ENCODE results near the gene PBX2.

PBX2 gene

DNA sequence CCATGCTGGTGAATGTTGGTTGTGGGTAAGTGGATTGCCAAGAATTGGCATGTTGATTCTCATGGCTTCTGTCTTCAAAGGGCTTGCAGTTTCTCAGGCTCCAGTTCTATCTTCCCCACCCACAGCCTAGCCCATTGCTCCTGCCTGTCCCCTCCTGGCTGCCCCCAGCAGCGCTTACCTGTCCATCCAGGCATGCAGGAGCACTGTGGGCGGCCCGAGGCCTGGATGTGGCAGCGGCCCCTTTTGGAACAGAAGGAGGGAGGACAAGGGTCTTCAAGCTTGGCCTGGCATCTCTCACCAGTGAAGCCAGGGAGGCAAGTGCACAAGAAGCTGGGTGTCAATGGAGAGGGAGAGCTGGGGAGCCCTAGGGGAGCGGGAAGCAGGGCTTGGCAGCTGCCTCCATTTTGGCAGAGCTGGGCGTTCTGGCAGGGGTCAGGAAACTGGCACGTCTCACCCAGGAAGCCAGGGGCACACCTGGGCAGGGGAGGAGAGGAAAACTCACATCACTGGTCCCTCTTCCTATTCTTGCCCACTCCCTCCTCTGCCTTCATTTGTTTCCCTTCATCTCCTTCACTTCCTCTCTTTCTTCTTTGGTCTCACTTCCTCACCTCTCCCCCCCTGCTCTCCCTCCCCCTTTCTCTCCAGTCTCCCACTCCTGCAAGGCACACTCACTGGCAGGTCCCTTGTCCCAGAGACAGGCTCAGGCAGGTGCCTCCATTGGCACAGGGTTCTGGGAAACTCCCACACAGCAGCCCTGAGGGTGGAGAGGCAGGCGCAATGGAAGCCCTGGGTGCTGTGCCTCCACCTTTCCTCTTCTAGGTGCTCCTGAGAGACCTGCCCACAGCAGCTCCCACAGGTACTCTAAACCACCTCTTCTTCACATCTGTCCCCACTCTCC lies 32.6 kb upstream of the PBX2 start:
- TF ChIP-seq, protein P1, sequence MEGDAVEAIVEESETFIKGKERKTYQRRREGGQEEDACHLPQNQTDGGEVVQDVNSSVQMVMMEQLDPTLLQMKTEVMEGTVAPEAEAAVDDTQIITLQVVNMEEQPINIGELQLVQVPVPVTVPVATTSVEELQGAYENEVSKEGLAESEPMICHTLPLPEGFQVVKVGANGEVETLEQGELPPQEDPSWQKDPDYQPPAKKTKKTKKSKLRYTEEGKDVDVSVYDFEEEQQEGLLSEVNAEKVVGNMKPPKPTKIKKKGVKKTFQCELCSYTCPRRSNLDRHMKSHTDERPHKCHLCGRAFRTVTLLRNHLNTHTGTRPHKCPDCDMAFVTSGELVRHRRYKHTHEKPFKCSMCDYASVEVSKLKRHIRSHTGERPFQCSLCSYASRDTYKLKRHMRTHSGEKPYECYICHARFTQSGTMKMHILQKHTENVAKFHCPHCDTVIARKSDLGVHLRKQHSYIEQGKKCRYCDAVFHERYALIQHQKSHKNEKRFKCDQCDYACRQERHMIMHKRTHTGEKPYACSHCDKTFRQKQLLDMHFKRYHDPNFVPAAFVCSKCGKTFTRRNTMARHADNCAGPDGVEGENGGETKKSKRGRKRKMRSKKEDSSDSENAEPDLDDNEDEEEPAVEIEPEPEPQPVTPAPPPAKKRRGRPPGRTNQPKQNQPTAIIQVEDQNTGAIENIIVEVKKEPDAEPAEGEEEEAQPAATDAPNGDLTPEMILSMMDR (IDR thresholded peaks at IDR 0.05; ENCODE audit: insufficient read depth, low read depth, low read length, missing control alignments): no peak
- H3K4me3 ChIP-seq (ENCODE audit: low read length): no peak overlapping the region
- peak; percentile 24 for DNase-seq (ENCODE audit: low read depth)

- no peak for DNase-seq (ENCODE audit: low read depth)
- TF ChIP-seq, protein P1 (IDR thresholded peaks at IDR 0.05; ENCODE audit: insufficient read depth, low read depth, low read length, missing control alignments): no peak
- no peak overlapping the region for H3K4me3 ChIP-seq (ENCODE audit: low read length)
Observed at GRCh38 chr6:32220021-32220420, 30.0 kb upstream of the PBX2 start.

DNA sequence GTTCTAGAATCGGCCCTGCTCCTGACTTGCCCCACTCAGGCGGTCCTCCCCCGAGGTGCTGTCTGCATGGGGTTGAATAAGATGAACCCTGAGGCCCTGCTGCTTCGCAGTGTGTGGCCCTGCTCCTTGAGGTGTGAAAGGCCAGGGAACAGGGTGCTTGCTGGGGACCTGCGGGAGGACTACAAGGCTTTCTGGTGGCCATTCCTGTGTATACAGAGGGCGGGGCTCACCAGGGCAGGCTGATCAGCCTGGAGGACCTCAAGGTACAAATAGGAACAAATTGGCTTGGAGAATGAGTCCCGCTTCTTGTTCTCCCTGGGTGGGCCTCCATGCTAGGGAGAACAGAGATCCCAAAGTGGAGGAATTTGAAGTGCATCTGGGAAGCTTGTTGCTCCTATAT lies 28.2 kb upstream of the PBX2 start:
- H3K4me3 ChIP-seq (ENCODE audit: low read length): no peak overlapping the region
- no peak for DNase-seq (ENCODE audit: low read depth)
- TF ChIP-seq, protein P1 (IDR thresholded peaks at IDR 0.05; ENCODE audit: insufficient read depth, low read depth, low read length, missing control alignments): no peak

DNA sequence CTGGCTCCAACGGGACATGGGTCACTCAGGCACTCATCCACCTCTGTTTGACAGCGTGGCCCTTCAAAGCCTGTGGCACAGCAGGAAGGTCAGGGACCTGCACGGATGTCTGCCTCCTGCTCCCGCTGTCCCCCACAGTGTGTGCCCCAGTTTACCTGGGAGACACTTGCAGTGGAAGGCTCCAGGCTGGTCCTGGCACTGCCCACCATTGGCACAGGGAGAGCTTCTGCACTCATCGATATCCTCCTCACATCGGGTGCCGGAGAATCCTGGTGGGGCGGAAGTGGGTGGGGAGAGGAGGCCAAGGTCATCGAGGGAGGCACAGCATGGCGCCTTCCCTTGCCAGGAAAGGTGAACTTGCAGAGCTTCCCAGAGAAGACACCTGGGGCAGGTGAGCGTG lies 27.0 kb upstream of the PBX2 start:
- no peak overlapping the region for H3K4me3 ChIP-seq (ENCODE audit: low read length)
- TF ChIP-seq, protein P1 (IDR thresholded peaks at IDR 0.05; ENCODE audit: insufficient read depth, low read depth, low read length, missing control alignments): no peak
- no peak for DNase-seq (ENCODE audit: low read depth)

DNA sequence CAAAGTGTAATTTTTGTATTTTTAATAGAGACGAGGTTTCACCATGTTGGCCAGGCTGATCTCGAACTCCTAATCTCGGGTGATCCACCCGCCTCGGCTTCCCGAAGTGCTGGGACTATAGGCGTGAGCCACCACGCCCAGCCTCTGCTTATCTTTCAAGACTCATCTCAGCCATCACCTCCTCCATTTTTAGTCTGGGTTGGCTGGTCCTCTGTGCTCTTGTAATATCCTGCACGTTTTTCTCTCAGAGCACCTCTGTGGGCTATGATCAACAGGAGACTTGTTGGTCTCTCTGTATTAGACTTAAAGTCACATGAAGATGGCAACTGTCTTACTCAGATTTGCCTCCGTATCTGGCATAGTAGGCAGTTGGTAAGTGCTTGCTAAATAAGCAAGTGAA lies 26.3 kb upstream of the PBX2 start:
- TF ChIP-seq, protein P1 (IDR thresholded peaks at IDR 0.05; ENCODE audit: insufficient read depth, low read depth, low read length, missing control alignments): no peak
- no peak overlapping the region for H3K4me3 ChIP-seq (ENCODE audit: low read length)

DNA sequence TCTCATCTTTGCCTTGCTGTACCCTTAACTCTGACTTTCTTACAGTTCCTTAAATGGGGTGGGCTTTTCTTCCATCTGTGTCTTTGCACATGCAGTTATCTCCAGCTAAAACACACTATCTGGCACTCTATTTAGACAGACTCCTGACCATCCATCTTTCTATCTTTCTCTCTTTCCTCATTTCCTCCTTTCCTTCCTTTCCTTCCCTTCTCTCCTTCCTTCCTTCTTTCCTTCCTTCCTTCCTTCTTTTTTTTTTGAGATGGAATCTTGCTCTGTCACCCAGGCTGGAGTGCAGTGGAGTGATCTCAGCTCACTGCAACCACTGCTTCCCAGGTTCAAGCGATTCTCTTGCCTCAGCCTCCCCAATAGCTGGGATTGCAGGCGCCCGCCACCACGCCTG lies 25.6 kb upstream of the PBX2 start:
- TF ChIP-seq, protein P1 (IDR thresholded peaks at IDR 0.05; ENCODE audit: insufficient read depth, low read depth, low read length, missing control alignments): no peak
- DNase-seq (ENCODE audit: low read depth): no peak
- H3K4me3 ChIP-seq (ENCODE audit: low read length): no peak overlapping the region

More for the DNA sequence above, 26.3 kb upstream of the PBX2 start:
- no peak for DNase-seq (ENCODE audit: low read depth)

DNA sequence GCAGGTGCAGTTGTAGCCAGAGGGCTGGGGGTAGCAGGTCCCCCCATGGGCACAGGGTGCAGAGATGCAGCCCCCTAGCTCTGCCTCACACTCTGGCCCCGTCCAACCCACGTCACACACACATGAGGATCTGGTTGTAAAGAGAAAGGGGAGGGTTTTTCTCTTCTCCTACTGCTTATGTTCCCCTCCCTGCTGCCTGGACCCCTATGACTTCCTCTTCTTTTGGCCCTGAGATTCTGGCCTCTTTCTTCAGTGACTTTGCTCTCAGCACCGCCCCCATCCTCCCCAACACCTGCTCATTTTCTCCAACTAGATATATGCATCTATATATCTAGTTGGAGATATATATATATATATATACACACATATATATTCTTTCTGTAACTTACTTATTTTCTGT lies 24.1 kb upstream of the PBX2 start:
- DNase-seq (ENCODE audit: low read depth): no peak
- H3K4me3 ChIP-seq (ENCODE audit: low read length): no peak overlapping the region
- TF ChIP-seq, protein P1 (IDR thresholded peaks at IDR 0.05; ENCODE audit: insufficient read depth, low read depth, low read length, missing control alignments): no peak
